Ovary (tissue), 3 donors: Measurements from ENCODE around the gene XRCC3.

ENCODE experiments used
- CTCF ChIP-seq, 3 donors: fragments of 450-650 bp in 2 of 3; fragments of 200-600 bp in 1 of 3; IDR thresholded peaks; one replicate each; pipeline versions ENCODE4 v1.5.1 to v1.8.0; 2016 to 2022; ENCODE audit warnings: antibody characterized with exemption in 3 of 3, mild to moderate bottlenecking in 1 of 3
- POLR2A ChIP-seq: fragments of 450-650 bp; IDR thresholded peaks from one replicate; pipeline ENCODE4 v1.6.1; 2017; ENCODE audit warnings: antibody characterized with exemption, mild to moderate bottlenecking, moderate library complexity
- donor health status: DM: no; HTN: no; CAD: no.

GRCh38 chr14:103741876-103742275 is 26.6 kb upstream of the XRCC3 start:
- TF ChIP-seq CTCF (IDR thresholded peaks at IDR 0.05) = no peak
- TF ChIP-seq POLR2A = no peak
